ENCODE results near the gene RER1. TPM values are rescaled to one million over a fixed set of nuclear protein-coding genes. Genes with fewer than 3 reads are reported as not detected.

Gene RER1
- total RNA-seq, 4 donors from 2014 or later: 73.5 to 101 (median 83.7) TPM

DNA sequence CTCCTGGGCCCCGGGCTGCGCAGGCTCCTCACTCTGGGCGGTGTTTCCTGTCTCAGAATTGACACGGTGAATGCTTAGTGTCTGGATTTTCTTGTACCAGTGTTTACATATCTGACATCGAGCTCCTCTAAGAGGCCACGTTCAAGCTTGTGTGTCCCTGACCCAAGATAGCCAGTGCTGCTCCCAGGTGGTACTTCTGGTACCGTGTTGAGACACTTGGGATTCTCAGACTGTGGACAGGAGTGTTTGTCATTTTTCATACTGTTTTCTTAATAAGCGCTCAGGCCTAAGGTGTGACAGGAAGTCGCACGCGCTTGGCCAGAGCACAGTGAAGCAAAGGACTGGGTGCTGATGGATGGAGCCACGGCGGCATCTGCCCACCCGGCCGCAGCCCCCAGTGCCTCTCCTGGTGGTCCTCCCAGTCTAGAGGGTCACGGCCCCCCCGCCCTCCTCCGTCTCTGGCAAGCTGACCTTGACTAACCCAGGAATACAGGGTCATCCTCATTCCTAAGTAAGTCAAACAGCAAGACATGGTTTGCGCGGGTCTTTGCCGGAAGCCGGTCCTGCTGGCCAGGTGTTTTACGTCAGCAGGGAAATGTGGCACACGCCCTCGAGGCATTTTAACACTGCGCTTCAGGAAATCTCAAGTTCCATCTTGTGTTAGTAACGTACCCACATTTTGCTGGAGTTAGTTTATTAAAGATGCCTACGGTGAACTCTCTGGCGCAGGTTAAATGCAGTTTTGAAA, 12.7 kb downstream of the RER1 start:
- intact Hi-C loops (cut with DNase I): no loop called here
- no peak overlapping the region for H3K4me3 ChIP-seq (replicated peaks in 1 of 3)
- H3K36me3 ChIP-seq: peaks cover 51 to 69% of the 10 kb centered on the region in 2 donors
- H3K4me1 ChIP-seq: peaks cover 0 to 3% of the 10 kb centered on the region in 2 donors
- H3K27ac ChIP-seq: no peak overlapping the region
- TF ChIP-seq POLR2A (IDR thresholded peaks at IDR 0.05): no peak
- TF ChIP-seq, protein P1, sequence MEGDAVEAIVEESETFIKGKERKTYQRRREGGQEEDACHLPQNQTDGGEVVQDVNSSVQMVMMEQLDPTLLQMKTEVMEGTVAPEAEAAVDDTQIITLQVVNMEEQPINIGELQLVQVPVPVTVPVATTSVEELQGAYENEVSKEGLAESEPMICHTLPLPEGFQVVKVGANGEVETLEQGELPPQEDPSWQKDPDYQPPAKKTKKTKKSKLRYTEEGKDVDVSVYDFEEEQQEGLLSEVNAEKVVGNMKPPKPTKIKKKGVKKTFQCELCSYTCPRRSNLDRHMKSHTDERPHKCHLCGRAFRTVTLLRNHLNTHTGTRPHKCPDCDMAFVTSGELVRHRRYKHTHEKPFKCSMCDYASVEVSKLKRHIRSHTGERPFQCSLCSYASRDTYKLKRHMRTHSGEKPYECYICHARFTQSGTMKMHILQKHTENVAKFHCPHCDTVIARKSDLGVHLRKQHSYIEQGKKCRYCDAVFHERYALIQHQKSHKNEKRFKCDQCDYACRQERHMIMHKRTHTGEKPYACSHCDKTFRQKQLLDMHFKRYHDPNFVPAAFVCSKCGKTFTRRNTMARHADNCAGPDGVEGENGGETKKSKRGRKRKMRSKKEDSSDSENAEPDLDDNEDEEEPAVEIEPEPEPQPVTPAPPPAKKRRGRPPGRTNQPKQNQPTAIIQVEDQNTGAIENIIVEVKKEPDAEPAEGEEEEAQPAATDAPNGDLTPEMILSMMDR (IDR thresholded peaks at IDR 0.05): no peak
- WGBS, 2 donors: 87 to 88% methylated on average over 26 to 28 of the region's 29 CpGs
- H3K27me3 ChIP-seq: no peaks in the 10 kb centered on the region
- DNase-seq: no peak
- no peaks in the 10 kb centered on the region for H3K9me3 ChIP-seq

DNA sequence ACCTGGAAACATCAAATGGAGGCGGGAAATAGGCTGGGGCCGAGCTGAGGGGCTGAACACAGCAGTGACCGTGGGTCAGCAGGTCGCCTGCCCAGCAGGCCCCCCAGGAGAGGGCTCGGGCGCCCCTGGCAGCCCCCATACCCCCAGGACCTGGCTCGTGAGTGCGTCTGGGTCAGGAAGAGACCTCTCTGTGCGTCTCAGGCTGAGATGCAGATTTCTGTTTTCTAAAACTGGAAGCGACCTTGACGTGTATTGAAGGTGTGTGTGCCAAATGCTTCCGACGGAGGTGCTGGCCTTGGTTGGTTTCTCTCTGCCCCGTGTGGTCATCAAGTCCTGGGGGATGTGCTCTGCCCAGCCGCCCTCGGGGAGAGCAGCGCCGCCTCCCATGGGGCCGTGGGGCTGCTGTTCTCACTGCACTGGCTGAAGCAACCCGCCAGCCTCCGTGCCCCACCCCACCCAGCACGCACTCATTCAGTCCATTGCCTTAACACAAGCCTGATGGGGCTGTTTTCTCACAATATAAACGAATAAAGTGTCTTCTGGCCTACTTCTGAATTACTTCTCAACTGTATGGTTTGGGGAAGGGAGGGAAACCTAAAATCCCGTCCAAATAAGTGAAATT, 13.4 kb downstream of the RER1 start:
- H3K27me3 ChIP-seq: no peaks in the 10 kb centered on the region
- intact Hi-C loops (cut with DNase I): no loop called here
- WGBS, 2 donors: 89 to 90% methylated on average over 18 to 24 of the region's 24 CpGs
- peaks cover 51 to 63% of the 10 kb centered on the region in 2 donors for H3K36me3 ChIP-seq
- no peaks in the 10 kb centered on the region for H3K9me3 ChIP-seq
- DNase-seq: no peak
- no peak overlapping the region for H3K4me3 ChIP-seq (replicated peaks in 1 of 3)
- no peaks in the 10 kb centered on the region for H3K4me1 ChIP-seq
- no peak overlapping the region for H3K27ac ChIP-seq
- no peak for TF ChIP-seq POLR2A (IDR thresholded peaks at IDR 0.05)
- TF ChIP-seq, protein P1 (IDR thresholded peaks at IDR 0.05): no peak

DNA sequence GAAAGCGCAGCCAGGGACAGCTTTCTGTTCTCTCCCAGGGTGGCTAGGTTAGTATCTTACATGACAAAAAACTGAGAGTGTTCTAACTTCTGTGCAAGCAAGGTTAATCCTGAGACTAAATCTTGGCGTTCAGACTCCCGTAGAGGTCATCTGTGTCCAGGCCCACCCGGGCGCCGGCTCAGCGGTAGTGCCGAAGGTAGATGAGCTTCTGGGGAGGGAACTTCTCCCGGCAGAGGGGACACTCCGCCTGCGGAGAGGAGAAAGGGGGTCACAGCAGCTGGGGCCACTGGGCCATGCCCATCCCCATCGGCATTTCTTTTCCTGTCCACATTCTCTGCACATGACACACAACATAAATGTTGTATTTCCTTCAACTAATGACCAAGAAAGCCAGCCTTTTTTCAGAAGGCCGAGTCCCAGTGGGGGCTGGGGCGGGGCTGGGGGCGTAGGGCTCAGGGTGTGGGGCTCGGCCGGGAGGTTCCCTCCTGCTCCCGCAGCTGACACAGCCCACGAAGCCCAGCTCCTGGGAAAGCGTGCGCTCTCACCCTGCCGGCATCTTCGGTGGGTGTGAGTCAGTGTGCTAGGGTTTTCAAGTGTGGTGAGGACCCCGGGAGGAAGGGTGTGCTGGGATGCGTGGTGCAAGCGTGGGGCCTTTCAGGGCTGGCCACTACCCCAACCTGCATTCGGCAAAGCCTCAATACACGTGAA, 14.1 kb downstream of the RER1 start:
- Histone ChIP-seq H3K36me3 (peaks cover 51 to 55% of the 10 kb centered on the region in 2 donors), H3K9me3 (no peaks in the 10 kb centered on the region), H3K27me3 (no peaks in the 10 kb centered on the region), H3K27ac (no peak overlapping the region), H3K4me1 (no peaks in the 10 kb centered on the region), H3K4me3 (replicated peaks in 1 of 3) (no peak overlapping the region)
- no peak for DNase-seq
- intact Hi-C loops (cut with DNase I): no loop called here
- WGBS, 2 donors: 88 to 90% methylated on average over 21 to 27 of the region's 28 CpGs
- no peak for TF ChIP-seq POLR2A (IDR thresholded peaks at IDR 0.05)
- TF ChIP-seq, protein P1 (IDR thresholded peaks at IDR 0.05): no peak

DNA sequence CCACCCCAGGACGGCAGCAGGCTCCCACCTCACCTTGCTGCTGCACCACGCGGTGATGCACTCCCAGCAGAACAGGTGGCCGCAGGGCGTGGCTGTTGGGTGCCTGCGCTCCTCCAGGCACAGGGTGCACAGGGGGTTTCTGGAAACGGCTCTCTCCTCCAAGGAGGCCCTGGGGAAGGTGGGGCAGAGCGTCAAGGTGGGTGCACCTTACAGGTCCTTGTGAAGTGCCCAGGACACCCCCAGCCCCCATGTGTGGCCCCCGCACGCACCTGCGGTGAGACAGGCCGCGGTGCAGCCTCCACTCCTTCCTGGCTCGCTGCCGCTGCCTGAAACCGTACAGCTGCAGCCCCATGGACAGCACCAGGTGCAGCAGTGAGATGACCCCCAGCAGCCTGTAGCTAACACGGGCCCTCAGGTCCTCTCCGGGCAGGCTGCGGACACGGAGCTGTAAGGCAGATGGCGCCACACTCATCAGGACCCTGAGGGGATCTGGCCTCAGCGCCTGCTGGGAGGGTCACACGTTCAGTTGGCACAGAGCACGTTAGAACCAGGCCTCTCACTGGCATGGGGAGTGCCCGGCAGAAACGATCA, 14.9 kb downstream of the RER1 start:
- no peak for DNase-seq
- intact Hi-C loops (cut with DNase I): no loop called here
- no peak for TF ChIP-seq POLR2A (IDR thresholded peaks at IDR 0.05)
- TF ChIP-seq, protein P1 (IDR thresholded peaks at IDR 0.05): no peak
- H3K4me1 ChIP-seq: peaks cover 1 to 2% of the 10 kb centered on the region in 2 donors
- no peak overlapping the region for H3K27ac ChIP-seq
- H3K27me3 ChIP-seq: no peaks in the 10 kb centered on the region
- no peak overlapping the region for H3K4me3 ChIP-seq (replicated peaks in 1 of 3)
- H3K9me3 ChIP-seq: no peaks in the 10 kb centered on the region
- H3K36me3 ChIP-seq: peaks cover 49 to 53% of the 10 kb centered on the region in 2 donors
- WGBS, 2 donors: 81 to 89% methylated on average over 18 to 24 of the region's 26 CpGs
